GM12874 (cell line): ENCODE data around the gene UNC13C.

Source experiments
- TF ChIP-seq, protein P1 (sequence below): IDR thresholded peaks from 2 replicates; pipeline ENCODE4 v1.5.1; 2011; ENCODE audit warnings: low read depth, mild to moderate bottlenecking, control low read depth, low read length, moderate library complexity; ENCODE audit not compliant: insufficient read depth

Gene UNC13C

DNA sequence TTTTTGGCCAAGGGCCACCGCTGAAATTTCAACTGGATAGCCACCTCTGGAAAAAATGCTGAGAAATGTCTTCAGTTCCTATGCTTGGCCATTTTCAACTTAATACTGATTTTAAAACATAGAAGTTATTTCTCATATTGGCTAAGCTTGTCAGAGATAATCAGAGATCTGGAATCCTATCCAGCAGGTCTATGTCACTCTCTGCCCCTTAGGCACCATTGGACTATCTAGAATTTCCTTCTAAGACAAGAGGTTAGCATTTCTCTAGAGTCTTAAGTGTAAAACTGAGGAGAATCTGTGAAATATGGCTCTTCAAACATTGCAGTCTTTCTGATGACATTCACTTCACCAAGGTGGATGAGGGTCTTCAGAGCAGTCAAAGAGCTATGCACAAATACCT lies 597.3 kb downstream of the UNC13C start:
- TF ChIP-seq, protein P1, sequence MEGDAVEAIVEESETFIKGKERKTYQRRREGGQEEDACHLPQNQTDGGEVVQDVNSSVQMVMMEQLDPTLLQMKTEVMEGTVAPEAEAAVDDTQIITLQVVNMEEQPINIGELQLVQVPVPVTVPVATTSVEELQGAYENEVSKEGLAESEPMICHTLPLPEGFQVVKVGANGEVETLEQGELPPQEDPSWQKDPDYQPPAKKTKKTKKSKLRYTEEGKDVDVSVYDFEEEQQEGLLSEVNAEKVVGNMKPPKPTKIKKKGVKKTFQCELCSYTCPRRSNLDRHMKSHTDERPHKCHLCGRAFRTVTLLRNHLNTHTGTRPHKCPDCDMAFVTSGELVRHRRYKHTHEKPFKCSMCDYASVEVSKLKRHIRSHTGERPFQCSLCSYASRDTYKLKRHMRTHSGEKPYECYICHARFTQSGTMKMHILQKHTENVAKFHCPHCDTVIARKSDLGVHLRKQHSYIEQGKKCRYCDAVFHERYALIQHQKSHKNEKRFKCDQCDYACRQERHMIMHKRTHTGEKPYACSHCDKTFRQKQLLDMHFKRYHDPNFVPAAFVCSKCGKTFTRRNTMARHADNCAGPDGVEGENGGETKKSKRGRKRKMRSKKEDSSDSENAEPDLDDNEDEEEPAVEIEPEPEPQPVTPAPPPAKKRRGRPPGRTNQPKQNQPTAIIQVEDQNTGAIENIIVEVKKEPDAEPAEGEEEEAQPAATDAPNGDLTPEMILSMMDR, result no peak

DNA sequence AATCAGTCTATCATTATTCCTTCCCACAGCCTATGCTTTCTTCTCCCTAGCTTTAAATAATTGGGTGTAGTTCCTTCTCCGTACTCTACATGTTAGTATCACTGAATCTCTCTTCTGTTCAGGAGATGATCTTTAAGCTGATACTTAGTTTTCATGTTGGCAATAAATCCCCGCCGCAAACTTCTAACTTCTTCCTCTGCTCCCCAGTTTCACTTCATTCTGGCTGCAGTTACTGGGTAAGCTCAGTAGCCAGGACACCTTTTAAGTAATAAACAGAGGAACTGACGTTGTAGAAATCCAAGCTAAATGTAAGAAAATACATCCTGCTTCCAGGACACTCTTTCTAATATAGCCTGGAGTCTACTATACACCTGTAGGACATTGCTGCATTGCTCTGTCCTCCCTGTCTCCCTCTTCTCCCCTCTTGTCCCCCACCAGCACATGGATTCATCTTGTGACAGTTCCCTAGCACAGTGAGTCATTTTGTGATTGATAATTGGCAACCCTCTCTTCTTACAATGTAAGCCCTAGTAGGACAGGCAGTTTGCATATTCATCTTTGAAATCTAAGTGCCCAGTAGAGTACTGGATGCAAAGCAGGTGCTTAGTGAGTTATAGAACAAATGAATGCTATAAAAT lies 598.2 kb downstream of the UNC13C start:
- TF ChIP-seq, protein P1, result no peak

DNA sequence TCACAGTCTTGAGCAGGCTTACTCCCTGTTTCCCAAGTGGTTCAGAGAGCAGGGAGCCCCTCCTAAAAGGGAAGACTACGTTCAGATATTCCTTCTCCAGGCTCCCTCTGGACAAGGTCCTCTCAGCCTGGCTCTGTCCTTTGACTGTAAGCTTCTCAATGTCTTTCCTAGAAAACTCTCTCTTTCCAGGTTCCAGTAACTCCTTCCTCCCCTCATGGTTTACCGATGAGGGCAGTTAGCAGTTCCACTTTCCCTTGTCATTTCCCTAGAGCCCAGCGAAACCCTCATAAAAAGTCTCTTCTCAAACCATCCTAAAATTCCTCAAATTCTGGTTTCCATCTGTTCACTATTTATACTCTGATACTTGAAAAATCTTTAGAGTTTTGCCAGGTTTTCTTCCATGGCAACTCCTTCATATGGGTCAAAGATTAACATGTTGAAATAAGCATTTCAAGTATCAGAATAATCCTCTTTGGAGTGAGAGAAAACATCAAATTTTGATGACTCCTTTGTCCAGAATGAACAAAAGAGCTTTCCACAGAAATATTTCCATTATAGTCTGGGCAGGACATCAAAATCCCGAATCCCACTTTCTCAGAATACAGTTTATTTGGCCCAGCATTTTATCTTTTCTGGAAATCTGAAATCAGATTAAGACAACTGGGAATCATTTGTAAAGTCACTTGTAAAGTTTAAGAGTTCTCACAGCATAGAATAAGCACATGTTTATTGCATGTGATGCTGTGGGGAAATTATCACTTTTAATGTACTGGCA lies 599.4 kb downstream of the UNC13C start:
- TF ChIP-seq, protein P1, result no peak

DNA sequence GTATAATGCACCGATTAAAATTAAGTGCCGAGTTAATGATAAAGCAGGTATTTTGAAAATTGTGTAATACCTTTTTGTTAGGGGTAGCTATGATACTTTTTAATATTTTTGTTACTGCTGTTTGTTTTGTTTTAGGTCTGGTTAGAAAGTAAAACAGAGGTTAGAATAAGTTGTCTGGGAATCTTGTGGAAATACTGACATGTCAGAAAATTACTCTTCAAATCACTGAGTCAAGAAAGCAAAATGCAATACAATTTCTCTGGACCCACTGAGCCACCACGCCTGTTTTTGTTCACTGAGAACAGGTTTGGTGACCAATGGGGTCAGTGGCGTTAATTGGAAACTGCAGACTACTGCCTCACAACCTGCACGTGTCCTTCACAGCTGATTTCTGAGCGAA lies 601.6 kb downstream of the UNC13C start:
- TF ChIP-seq, protein P1, result no peak

DNA sequence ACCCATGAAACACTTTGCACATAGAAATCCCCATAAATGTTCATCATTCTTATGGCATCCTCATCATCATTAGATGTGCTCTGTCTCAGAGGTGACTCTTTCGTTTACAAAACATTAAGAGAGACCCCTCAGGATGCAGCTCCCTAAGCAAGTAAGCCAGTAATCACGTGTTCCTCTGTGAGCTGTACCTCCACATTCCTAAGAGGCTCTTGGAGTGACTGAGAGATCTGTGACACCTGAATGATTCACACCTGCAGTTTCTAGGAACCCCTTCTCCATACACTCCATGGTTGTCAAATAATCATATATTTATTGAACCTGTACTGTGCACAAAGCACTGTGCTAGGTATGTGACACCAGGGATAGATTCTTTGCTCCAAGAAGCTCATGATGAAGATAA lies 602.4 kb downstream of the UNC13C start:
- TF ChIP-seq, protein P1, result no peak

DNA sequence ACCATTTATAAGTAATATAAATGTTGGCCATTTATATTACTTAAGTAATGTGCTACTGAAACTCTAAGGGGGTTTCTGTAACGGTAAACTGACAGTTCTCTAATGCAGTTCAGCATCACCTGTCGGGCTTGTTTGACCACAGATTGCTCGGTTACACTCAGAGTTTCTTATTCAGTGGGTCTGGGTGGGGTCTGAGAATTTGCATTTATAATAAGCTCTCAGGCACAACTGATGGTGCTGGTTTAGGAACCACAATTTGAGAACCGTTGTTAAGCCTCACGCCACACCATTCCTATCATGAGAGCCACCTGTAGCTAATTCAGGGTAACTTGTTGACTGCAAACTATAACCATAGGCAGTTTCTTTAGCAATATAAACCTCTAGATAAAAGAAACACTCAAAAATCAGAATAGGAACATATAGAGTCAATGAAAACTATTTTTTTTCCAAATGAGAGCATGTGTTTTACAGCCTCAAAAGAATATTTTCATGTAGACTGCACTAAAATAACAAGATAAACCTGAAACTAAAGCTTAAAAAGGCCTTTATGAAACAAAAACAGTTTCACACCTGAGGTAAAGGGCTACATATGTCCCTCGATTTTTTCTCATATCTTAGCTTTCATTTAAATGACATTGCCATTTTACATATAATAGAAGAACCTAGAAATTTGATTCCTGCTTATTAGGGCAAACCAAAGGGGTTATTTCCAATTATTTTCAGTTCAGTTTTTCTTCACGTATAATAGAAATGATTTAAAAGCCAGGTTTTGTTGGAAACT lies 604.8 kb downstream of the UNC13C start:
- TF ChIP-seq, protein P1, result no peak

DNA sequence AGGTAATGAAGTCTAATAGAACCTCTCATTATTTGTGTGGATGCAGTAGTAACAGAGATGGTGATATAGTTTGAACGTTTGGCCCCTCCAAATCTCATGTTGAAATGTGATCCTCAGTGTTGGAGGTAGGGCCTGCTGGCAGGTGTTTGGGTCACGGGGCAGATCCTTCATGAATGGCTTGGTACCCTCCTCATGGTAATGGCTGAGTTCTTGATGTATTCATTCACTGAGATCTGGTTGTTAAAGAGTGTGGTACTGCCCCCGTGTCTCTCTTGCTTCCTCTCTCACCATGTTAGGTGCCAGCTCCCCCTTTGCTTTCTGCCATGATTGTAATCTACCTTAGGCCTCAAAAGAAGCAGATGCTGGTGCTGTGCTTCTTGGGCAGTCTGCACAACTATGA lies 606.8 kb downstream of the UNC13C start:
- TF ChIP-seq, protein P1, result no peak
